Activated CD8-positive, alpha-beta T cell treated with anti-CD3 and anti-CD28 coated beads for 36 hours (primary cell): Measurements from ENCODE around the gene CLDN6. TPM values are rescaled to one million over a fixed set of nuclear protein-coding genes. Genes with fewer than 3 reads are reported as not detected.

Experiments
- ATAC-seq: fragments of 200-7000 bp; cut with Tn5 transposase; one replicate; pipeline ENCODE4 v1.10.0; 2021; ENCODE audit warnings: mild to moderate bottlenecking, moderate library complexity
- CTCF ChIA-PET: fragments of 350-600 bp; sonication (Branson Sonifier 250); formaldehyde crosslinking; loops from one replicate; lab custom pipeline; 2021; ENCODE audit warnings: antibody characterized with exemption; lab: Charles Lee
- POLR2A ChIA-PET: fragments of 350-600 bp; sonication (Branson Sonifier 250); formaldehyde crosslinking; loops from one replicate; lab custom pipeline; 2021; ENCODE audit warnings: antibody characterized with exemption; lab: Charles Lee
- DNase-seq: peaks from one replicate; pipeline ENCODE4 v3.0.0-alpha.2; 2020
- H3K27ac Mint-ChIP-seq: one replicate; pipeline ENCODE4 v1.8.0; 2021; ENCODE audit warnings: mild to moderate bottlenecking, mixed read lengths
- H3K27me3 Mint-ChIP-seq: one replicate; pipeline ENCODE4 v1.8.0; 2021; ENCODE audit warnings: mixed read lengths
- H3K36me3 Mint-ChIP-seq: one replicate; pipeline ENCODE4 v1.8.0; 2021; ENCODE audit warnings: low read depth, mixed read lengths
- H3K4me1 Mint-ChIP-seq: one replicate; pipeline ENCODE4 v1.8.0; 2021; ENCODE audit warnings: low read depth, mixed read lengths
- H3K4me3 Mint-ChIP-seq: one replicate; pipeline ENCODE4 v1.8.0; 2021; ENCODE audit warnings: mild to moderate bottlenecking, moderate library complexity, mixed read lengths
- H3K9me3 Mint-ChIP-seq: one replicate; pipeline ENCODE4 v1.8.0; 2021; ENCODE audit warnings: mixed read lengths
- intact Hi-C: fragments of 100-400 bp; cut with micrococcal nuclease; formaldehyde crosslinking; loops from one replicate; pipeline ENCODE4 v1.10.0; 2022
- total RNA-seq, 2 experiments: library from RNA; stranded (reverse); gene quantifications; one replicate each; pipeline ENCODE4 v1.2.3, GENCODE V29; 2021
- TF ChIP-seq, protein P1 (sequence below): fragments of 200-600 bp; IDR thresholded peaks from one replicate; pipeline ENCODE4 v1.8.0; 2022; ENCODE audit warnings: antibody characterized with exemption, mild to moderate bottlenecking

The CLDN6 gene
- total RNA-seq, 2 experiments from 2014 or later = not detected

DNA sequence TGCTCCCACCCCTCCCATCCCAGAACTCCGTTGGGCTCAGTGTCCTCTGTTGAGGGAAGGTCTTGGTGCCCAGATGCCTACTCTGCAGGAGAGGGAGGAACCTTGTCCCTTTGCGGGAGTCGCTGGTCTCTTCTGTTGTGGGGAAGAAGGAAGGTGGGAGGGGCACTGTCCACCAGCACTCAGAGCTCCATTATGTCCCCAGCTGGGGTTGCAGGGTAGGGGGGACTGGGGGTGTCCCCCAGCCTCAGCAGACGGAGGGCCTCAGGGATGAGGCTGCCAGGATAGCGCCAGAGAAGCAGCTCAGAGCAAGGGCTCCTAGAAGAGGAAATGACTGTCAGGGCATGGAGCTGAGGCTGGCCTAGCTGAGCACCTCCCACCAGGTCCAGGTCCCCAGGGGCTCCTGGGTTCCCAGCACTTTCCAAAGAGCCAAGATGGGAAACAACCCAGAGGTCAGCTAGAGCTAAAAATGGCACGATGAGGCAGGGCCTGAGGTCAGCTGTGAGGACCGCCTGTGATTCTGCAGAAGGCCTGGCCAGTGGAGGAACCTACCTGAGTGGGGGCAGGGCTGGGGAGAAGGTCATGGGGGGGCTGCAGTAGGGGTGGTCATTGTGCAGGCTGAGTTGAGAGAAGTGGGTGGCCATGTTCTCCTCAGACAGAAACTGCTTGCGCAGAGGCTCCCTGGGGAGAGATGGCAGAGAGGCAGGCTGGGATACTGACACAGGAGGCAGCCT lies 4.9 kb upstream of the CLDN6 start:
- CTCF ChIA-PET = interaction anchor here (0.8 to 10.5 kb wide), 8 partner anchors 8 to 112 kb away, joined by 3 to 135 read pairs (median 6); partner anchors contain the start of gene ZNF213
- DNase-seq = peak; percentile 52

DNA sequence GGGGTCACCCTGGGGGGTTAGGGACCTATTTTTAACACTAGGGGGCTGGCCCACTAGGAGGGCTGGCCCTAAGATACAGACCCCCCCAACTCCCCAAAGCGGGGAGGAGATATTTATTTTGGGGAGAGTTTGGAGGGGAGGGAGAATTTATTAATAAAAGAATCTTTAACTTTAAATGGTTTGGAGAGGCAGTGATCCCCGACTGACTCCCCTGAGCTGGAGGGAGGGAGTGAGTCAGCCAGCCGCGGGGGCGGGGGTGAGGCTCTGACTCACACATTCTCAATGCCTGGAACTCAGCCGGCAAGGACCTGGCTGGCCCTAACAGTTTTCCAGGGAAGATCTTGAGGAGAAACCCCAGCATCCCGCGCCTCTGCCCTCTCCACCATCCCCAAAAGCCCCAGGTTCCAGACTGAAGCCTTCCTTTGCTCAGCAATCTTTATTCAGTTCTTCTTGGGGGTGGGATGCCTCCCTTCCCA lies 4.3 kb upstream of the CLDN6 start:
- peak overlapping the region; percentile 77 for H3K4me3 Mint-ChIP-seq
- ChIA-PET POLR2A (interaction anchor here (0.9 kb wide), 2 partner anchors 42 to 104 kb away, joined by 3 to 4 read pairs; partner anchors contain the start of gene PKMYT1), CTCF (interaction anchor here (0.8 to 10.5 kb wide), 7 partner anchors 9 to 109 kb away, joined by 3 to 135 read pairs (median 6); no protein-coding TSS in a partner anchor)
- intact Hi-C loops = no loop called here
- peak overlapping the region; percentile 97 for H3K27ac Mint-ChIP-seq
- H3K4me1 Mint-ChIP-seq = peaks cover 44% of the 10 kb centered on the region
- peaks cover 14% of the 10 kb centered on the region for H3K36me3 Mint-ChIP-seq
- no peaks in the 10 kb centered on the region for H3K9me3 Mint-ChIP-seq
- ATAC-seq (peak; percentile 22), DNase-seq (peak; percentile 97)
- TF ChIP-seq, protein P1, sequence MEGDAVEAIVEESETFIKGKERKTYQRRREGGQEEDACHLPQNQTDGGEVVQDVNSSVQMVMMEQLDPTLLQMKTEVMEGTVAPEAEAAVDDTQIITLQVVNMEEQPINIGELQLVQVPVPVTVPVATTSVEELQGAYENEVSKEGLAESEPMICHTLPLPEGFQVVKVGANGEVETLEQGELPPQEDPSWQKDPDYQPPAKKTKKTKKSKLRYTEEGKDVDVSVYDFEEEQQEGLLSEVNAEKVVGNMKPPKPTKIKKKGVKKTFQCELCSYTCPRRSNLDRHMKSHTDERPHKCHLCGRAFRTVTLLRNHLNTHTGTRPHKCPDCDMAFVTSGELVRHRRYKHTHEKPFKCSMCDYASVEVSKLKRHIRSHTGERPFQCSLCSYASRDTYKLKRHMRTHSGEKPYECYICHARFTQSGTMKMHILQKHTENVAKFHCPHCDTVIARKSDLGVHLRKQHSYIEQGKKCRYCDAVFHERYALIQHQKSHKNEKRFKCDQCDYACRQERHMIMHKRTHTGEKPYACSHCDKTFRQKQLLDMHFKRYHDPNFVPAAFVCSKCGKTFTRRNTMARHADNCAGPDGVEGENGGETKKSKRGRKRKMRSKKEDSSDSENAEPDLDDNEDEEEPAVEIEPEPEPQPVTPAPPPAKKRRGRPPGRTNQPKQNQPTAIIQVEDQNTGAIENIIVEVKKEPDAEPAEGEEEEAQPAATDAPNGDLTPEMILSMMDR = no peak
- H3K27me3 Mint-ChIP-seq = peaks cover 2% of the 10 kb centered on the region

More for the DNA sequence above, 4.9 kb upstream of the CLDN6 start:
- no peak for ATAC-seq
- peak overlapping the region; percentile 77 for H3K4me3 Mint-ChIP-seq
- H3K4me1 Mint-ChIP-seq = peaks cover 48% of the 10 kb centered on the region
- no peaks in the 10 kb centered on the region for H3K9me3 Mint-ChIP-seq
- peaks cover 2% of the 10 kb centered on the region for H3K27me3 Mint-ChIP-seq
- intact Hi-C loops = no loop called here
- peaks cover 14% of the 10 kb centered on the region for H3K36me3 Mint-ChIP-seq
- TF ChIP-seq, protein P1 = no peak
- POLR2A ChIA-PET = interaction anchor here (0.5 to 1.3 kb wide), 2 partner anchors 8 to 35 kb away, joined by 3 read pairs; no protein-coding TSS in a partner anchor
- H3K27ac Mint-ChIP-seq = peak overlapping the region; percentile 97

- POLR2A ChIA-PET = interaction anchor here (0.7 to 2.1 kb wide), 4 partner anchors 9 to 104 kb away, joined by 3 to 6 read pairs (median 4); partner anchors contain the start of gene PKMYT1
- TF ChIP-seq, protein P1 = peak; percentile 42
These were observed 3.6 kb upstream of the CLDN6 start for GRCh38 chr16:3021449-3022207.

GRCh38 chr16:3020604-3021448 lies 2.8 kb upstream of the CLDN6 start:
- ChIA-PET POLR2A (interaction anchor here (0.7 to 2.1 kb wide), 10 partner anchors 8 to 109 kb away, joined by 3 to 6 read pairs (median 4); partner anchors contain the start of genes FLYWCH1 and PKMYT1), CTCF (interaction anchor here (0.6 to 10.5 kb wide), 12 partner anchors 10 to 130 kb away, joined by 3 to 135 read pairs (median 4); no protein-coding TSS in a partner anchor)
- H3K4me3 Mint-ChIP-seq = peak overlapping the region; percentile 77
- H3K4me1 Mint-ChIP-seq = peaks cover 44% of the 10 kb centered on the region
- TF ChIP-seq, protein P1 = no peak
- intact Hi-C loops = no loop called here
- H3K9me3 Mint-ChIP-seq = no peaks in the 10 kb centered on the region
- H3K36me3 Mint-ChIP-seq = peaks cover 2% of the 10 kb centered on the region
- ATAC-seq (peak; percentile 8), DNase-seq (peak; percentile 75)
- peaks cover 4% of the 10 kb centered on the region for H3K27me3 Mint-ChIP-seq
- peak overlapping the region; percentile 97 for H3K27ac Mint-ChIP-seq

More at GRCh38 chr16:3021449-3022207, 3.6 kb upstream of the CLDN6 start:
- Mint-ChIP-seq H3K4me3 (peak overlapping the region; percentile 77), H3K4me1 (peaks cover 44% of the 10 kb centered on the region), H3K27me3 (peaks cover 4% of the 10 kb centered on the region), H3K36me3 (peaks cover 9% of the 10 kb centered on the region), H3K9me3 (no peaks in the 10 kb centered on the region), H3K27ac (peak overlapping the region; percentile 97)
- CTCF ChIA-PET = interaction anchor here (0.8 to 10.5 kb wide), 7 partner anchors 9 to 108 kb away, joined by 3 to 135 read pairs (median 6); no protein-coding TSS in a partner anchor
- peak; percentile 42 for ATAC-seq
- DNase-seq = peak; percentile 94
- intact Hi-C loops = no loop called here
